NT2/D1 (cell line): ENCODE measurements around the gene CNGA1.
"Not testable (repeated sequence)": the region's sequence is repeated elsewhere in the genome, so short reads cannot be mapped to it uniquely, and the experiment has no call there.

Experiments
- YY1 ChIP-seq: IDR thresholded peaks from 2 replicates; pipeline ENCODE4 v1.6.1; 2011; ENCODE audit not compliant: insufficient read length, insufficient read depth
- ZNF274 ChIP-seq: IDR thresholded peaks from 2 replicates; pipeline ENCODE4 v1.6.1; 2011; ENCODE audit warnings: mild to moderate bottlenecking, low read depth, low read length

GRCh38 chr4:47923261-47923608 is 93.2 kb downstream of the CNGA1 start:
- TF ChIP-seq ZNF274, YY1: not testable (repeated sequence)
